ENCODE data around the gene HCLS1.
"Not testable (repeated sequence)": the region's sequence is repeated elsewhere in the genome, so short reads cannot be mapped to it uniquely, and the experiment has no call there.

HCLS1 gene

DNA sequence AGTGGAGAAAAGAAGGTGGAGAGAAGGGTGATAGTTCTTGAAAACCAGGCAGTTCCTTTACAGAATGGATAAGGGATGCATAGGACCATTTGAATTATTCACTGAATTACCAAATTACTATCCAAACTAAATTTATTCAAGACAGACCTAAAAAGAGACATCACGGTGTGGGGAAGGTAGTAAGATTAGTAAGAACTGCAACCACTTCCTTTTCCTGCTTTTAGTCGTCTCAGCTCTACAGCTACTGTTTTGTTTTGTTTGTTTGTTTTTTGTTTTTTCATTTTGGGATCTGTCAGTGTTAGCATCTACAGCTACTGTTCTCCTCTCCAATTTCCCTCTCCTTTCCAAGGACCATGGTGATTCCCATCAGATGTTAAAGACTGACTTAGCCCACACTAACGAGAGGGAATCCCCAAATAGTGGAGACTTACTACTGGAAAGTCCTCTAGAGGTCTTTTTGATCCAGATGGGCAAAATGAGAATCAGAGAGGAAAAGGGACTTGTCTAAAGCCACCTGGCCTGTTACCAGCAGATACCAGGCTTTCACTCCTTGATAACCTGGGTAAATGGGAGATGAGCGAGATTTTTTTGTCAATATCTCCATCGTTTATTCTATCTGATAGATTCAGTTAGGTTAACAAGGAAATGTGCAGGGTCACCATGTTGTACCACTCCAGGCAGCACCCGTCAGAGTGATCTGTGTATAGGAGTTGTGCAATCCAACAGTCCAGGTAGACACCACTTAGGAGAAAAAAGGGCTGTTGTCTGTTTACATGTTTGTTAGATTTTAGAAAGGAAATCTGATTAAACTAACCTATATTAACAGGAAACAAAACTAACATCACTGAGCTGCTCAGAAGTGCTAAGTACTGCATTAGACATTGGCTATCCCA is 6.0 kb downstream of the HCLS1 start:
- no peak for DNase-seq

DNA sequence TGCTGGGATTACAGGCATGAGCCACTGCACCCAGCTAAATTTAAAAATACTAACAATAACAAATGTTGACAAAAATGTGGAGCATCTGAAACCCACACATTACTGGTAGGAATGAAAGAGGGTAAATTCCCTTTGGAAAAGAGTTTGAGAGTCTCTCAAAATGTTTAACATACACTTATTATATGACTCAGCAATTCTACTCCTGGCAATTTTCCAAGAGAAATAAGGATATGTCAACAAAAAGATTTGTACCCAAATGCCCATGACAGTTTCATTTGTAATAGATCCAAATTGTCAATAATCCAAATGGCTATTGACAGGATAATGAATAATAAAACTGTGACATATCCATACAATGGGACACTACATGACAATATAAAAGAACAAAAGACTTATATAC is 9.0 kb downstream of the HCLS1 start:
- DNase-seq = no peak

DNA sequence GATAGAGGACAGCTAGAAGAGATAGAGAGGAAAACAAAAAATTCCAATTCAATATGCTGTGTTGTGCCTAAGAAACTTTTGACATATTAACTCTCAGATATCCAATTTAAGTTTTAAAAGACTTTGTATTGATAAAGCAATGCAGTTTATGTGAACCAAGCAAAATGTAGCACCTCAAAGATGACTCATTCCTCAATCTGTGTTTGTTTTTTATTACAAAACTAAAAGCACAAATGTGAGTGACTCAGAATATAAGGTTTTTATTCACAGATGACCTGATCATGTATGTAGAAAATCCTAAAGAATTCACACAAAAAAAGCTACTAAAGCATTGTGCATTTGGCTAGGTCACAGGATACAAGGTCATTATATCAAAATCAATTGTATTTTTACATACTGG is 11.1 kb downstream of the HCLS1 start:
- no peak for DNase-seq

DNA sequence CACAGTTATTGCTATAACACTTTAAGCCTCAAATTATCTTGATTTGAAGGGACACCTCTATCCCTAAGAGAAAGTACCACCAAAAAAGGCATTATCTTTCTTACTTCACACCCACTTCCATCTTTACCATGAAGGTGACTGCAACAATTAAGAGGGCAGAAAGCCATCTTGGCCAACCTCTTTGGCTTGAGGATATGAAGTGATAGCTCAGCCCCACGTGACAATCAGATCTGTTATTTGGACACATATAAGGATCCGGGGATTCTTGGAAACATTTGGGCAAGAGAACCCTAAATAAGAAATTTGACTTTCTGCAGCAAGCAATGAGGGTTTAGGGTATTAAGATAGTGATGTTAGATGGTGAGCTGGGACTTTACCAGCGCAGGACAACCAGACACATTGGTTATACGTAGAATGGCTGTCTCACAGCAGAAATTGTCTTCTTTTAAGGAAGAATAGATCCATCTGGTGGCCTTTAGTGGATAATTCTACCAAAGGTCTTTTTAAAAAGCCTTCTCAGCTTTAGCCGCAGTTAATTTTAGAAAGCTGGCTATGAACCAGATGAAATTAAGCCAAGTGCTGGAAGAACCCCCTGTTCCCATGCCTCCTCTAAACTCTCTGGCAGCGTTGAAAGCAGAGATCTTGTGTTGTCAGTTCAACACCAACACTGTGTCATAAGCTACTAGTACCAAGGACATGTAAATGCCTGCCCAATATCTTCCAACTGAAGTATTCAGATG is 12.3 kb downstream of the HCLS1 start:
- DNase-seq = no peak

DNA sequence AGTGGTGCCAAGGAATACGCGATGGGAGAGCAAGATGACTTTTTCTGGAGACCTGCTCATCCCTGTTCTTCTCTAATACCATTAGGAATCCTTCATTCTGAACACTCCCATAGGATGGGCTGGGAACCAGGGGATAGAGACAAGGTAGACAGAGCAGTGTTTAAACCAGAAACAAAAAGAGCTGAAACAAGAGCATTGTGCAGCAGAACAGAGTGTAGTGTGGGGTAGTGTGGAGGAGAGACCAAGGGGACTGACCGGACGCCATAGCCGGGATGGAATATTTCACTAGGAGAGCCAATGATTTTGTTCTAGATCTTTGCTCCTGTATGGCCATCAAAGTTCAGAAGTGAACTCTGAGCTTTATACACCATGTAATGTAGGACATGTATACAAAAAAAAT is 15.6 kb downstream of the HCLS1 start:
- no peak for DNase-seq

DNA sequence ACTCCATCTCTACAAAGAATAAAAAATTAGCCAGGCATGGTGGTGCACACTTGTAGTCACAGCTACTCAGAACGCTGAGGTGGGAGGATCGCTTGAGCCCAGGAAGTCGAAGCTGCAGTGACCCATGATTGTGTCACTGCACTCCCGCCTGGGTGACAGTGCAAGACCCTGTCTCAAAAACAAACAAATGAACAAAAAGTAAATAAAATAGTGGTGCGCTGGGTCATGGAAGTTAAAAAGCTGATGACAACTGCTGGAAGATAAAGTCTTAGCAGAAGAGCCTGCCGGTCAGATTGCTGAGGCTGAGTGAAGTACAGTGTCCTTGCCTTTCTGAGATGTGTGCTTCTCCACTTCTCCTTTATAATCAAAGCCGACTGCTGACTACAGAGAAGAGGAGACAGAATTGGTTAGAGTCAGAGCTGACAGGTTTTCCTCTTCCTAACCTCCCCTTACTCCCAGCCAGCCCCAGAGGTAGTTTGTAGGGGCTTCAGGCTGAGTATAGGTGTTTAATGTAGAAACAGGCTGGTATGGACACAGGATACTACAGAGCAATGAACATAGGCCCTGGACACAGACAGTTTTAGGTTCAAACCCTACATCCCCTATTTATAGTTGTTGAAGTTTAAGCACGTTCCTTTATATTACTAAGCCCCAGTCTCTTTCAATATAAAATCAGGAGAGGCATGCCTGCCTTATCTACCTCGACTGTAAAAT is 17.9 kb downstream of the HCLS1 start:
- DNase-seq = no peak

DNA sequence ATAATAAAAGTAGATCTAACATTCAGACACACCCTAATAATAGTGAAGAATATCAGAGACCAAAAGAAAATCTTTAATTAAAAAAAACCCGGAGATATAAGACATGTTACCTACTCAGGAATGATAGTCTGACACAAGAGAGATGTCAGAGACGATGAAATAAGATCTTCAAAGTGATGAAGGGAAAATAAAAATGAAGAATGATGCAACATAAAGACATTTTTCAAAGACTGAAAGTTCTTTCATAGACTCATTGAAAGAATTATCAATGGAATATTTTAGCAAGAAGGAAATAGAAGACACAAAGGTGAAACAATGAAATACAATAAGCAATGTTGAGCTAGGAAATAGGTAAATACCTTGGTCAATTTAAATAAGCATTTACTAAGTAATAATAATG is 19.6 kb downstream of the HCLS1 start:
- DNase-seq = no peak

DNA sequence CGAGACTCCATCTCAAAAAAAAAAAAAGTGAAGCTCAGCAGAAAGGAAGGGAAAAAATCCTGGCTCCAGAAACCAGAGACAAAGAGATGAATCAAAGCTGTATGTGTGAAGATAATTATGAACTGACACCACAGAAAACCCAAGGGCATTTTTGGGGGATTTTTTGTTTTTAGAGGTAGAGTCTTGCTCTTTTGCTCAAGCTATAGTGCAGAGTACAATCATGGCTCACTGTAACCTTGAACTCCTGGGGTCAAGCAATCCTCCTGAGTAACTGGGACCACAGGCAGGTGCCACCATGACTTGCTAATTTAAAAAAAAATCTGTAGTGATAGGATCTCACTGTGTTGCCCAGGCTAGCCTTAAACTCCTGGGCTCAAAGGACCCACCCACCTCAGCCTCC is 22.8 kb downstream of the HCLS1 start:
- DNase-seq = no peak

DNA sequence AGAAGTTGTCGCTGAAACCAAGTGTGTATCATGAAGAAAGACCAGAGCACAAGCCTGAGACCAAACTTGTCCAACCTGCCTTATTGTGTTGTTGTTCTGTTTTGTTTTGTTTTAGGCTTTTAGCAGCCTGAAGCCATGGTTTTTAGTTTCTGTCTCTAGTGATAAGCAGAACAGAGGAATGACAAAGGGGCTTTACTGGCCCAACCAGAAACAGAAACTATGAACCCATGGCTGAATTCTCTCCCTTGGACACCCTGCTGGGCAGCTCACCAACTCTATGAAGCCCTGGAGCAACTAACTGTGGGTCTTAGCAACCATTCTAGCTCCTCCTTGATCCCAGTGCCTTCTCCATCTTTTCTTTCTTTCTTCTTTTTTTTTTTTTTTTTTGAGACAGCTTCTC is 30.3 kb downstream of the HCLS1 start:
- no peak for DNase-seq

DNA sequence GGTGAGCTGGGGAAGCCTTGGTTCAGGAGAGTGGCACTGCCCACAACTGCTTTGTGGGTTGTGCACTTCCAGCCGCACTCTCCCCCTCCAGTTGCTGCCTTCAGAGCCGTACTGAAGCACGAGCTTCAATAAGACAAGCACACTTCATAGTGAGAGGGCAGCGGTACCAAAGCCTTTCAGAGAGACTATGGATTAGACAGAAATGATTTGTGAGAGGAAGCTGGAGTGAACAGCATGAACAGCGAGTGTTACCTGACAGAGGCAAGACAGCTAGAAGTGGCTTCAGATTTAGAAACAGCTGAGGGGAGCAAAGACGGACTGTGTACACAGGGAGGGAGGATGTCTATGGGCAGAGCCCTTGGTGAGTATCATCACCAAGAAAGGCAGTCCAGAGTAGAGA is 31.1 kb downstream of the HCLS1 start:
- DNase-seq = no peak

DNA sequence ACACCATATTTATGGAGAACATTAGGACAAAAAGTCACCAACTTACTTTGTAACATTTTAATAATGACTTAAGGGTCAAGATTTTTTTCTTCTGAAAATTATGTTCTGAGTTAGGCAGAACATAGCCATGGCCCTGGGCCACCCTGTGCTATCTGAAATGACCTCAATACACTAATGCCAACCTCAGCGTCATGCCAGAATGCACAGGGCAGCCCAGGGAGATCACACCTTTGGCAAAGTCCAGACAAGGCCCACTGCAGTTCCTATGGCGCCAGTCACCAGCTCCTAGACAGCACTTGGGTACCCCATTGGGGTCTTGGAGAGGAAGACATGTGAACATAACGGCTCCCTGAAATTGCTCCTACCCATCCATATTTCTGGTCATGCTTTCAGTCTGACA is 33.1 kb downstream of the HCLS1 start:
- DNase-seq = no peak

DNA sequence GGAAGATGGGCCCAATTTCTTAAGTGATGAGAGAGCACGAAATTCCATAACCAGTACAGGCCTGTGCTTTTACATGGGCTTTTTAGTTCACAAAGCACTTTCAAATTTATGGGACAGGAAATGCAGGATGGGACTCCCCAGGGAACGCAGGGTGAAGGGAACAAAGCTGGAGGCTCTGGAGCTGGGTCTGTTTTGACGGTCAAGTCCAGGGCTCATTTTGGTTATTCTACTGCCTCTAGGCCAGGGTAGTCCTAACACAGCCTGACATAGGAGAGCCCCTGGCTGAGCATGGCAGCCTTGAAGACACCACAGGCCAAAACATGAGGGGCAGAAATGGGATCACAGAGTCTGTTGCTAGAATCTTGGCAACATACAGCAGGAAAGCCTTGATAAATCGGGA is 33.5 kb downstream of the HCLS1 start:
- no peak for DNase-seq

DNA sequence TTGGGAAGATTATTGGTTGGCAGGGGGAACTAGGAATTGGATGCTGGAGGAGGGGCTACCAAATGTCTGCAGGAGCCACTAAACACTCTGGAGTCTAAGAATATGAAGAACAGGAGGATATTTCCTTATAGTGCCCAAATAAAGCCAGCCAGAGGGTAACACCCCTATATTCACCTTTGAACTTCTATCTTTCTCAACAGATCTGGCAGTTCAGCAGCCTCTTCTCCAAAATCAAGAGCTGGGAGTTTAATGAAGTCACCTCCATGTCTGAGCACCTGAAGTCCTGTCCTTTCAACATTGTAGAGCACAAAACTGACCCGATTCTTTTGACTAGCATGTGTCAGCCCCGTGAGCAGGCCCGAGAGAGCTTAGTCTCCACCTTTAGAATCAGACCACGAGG is 34.2 kb downstream of the HCLS1 start:
- DNase-seq = no peak

DNA sequence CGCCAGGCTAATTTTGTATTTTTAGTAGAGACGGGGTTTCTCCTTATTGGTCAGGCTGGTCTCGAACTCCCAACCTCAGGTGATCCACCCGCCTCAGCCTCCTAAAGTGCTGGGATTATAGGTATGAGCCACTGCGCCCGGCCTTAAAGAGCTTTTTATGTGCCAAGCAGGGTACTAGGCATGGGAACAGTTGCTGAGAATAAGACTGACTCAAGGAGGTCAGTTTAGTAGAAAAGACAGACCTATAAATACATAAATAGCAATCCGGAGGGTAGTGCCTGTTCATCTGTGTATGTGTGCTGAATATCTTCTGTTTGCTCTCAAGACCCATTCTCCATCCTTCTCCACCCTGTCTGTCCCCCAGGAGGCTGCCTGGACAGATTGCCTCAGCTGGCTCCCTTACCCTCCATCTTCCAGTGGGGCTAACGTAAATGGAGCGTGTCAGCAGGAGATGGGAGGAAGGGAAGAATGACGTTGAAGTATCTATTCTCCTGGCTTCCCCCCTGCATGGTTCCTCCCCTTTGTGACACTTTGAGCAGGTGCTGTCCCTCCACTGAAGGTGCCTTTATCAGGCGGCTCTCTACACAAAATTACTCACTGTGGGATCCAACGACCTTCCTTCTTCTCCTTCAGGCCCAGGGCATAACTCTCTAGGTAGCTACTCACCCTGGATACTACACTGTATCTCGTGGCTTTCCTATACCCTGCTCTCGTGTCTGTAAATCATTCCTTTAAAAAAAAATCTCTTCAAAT is 36.4 kb downstream of the HCLS1 start:
- DNase-seq = no peak

DNA sequence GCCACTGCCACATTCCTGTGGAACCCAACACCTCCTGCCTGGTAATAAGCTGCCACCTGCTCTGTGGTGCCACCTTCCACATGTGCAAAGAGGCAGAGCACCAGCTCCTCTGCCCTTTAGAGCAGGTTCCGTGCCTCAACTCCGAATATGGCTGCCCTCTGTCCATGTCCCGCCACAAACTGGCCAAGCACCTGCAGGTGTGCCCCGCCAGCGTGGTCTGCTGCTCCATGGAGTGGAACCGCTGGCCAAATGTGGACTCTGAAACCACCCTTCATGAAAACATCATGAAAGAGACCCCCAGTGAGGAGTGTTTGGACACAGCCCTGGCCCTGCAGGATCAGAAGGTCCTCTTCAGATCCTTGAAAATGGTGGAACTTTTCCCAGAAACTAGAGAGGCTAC is 39.2 kb downstream of the HCLS1 start:
- DNase-seq = no peak

DNA sequence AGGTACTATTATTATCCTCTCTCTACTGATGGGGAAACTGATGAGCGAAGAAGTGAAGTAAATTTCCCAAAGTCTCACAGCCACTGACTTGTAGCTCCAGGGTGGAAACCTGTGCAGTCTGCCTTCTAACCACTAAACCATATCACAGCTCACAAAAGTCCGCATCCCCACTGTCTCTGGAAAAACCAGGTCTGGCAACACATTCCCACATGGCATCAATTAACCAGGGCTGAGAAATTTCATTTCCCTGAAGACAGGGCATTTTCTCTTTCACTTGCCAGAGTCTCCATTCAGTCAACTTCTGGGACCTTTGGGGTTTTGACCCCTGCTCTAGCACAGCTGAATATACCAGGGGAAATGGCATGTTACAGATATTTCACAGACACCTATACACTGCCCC is 41.0 kb downstream of the HCLS1 start:
- no peak for DNase-seq

DNA sequence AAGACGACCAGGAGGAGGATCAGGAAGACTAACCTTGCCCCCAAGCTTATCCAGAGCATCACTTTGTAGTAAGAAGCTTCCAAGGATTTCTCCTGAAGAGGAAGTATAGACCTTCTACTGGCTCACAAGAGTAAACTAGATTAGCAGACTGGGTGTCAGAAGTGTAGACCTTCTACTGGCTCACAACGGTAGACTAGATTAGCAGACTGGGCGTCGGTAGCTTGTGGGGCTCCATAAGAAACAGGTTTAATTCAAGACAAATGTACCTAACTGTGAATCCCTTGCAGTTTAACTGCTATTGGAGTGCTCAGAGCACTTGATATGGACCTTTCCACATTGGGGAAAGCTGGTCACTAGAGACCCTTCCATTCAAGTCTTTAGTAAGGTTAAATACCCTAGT is 54.6 kb downstream of the HCLS1 start:
- no peak for DNase-seq

DNA sequence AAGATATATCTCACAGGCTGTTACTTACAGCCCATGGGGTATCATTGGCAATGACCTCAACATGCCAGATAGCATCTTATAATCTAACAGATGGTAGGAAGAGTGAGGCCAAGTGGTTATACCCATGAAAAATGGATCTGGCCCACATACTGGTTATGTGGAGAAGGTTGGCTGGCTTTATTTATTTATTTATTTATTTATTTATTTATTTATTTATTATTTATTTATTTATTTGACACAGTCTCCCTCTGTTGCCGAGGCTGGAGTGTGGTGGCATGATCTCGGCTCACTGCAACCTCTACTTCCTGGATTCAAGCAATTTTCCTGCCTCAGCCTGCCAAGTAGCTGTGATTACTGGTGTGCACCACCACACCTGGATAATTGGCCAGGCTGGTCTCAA is 55.9 kb downstream of the HCLS1 start:
- DNase-seq = no peak

DNA sequence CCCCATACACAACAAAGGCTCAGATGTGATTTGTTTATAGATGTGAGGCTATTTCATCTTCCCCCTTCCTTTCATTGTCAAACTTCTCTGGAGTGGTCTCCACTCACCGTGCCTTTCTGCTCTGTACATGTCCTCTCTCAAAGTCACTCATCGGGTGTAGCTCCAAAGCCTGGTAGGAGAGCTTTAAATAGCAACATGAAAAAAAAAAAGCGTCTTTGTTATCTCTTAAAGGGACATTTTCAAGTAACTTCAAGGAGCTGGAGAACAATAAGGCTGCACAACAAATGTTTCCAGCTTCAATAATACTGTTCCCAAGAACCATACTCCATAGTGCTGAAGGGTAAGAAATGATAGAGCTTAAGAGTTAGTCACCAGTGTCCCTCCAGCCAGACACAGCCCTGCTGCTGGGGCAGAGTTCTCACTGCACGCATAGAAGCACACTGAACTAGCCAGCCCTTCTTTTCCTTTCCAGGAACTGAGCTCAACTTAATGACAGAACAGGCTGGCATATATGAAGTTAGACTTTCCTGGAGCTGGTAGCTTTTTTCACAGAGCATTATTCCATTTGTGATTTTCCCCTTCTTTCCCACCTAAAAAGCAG is 59.4 kb downstream of the HCLS1 start:
- no peak for DNase-seq

DNA sequence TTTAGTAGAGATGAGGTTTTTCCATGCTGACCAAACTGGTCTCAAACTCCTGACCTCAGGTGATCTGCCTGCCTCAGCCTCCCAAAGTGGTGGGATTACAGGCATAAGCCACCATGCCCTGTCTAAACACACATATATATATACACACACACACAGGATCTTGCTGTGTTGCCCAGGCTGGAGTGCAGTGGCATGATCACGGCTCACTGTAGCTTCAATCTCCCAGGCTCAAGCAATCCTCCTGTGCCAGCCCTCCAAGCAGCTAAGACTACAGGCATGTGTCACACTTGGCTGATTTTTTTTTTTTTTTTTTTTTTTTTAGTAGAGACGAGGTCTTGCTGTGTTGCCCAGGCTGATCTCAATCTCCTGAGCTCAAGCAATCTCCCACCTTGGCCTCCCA is 60.8 kb downstream of the HCLS1 start:
- not testable (repeated sequence) for DNase-seq

DNA sequence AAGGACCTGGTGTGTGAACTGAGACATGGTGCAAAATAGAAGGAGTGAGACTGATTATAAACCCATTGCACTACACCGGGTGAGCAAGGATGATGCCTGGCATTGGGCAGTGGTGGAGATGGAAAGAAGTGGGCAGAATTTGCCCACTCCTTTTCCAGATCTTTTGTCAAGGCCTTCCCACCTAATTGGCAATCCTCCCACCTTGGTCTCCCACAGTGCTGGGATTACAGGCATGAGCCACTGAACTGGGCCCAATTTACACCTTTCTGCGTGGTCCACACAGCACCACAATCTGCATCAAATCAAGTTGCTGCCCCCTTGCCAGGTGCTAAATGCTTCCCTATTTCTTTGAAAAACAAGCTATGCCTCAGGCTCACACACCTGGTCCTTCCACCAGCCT is 62.1 kb downstream of the HCLS1 start:
- no peak for DNase-seq

DNA sequence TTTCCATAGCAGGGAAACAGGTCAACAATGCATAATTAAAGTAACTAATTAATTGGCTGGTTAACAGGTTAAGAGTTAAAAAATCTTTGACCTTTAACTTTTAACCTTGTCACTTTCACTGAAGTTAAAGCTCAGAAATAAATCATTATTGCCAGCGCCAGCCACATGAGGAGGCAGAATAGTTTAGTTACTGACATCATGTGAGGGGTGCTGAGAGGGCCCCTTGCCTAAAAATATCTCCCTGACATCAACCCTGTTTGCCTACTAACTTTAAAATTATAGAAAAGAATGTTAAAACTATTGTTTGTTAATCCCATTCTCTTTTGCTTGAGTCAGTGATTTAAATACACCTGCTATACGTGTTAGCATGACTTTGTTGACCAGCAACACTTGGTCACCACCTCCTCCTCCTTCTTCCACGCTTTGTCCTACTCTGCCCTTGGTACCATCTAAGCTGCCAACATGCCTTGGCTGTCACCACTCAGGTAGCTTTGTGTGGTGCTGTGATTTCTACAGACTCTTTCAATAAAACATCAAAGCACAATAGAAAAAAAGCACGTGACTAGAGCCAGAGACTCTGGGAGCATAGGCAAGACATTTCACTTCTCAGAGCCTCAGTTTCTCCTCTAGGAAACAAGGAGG is 64.8 kb downstream of the HCLS1 start:
- no peak for DNase-seq
